HepG2 (cell line): ENCODE results near the gene LZTR1. TPM values are rescaled to one million over a fixed set of nuclear protein-coding genes. Genes with fewer than 3 reads are reported as not detected.

Experiments
- BRCA1 ChIP-seq: sonication (generic); formaldehyde crosslinking; IDR thresholded peaks from 2 replicates; pipeline ENCODE4 v1.4.0; 2020; ENCODE audit warnings: missing genetic modification reagents
- EHMT2 ChIP-seq: fragments of 200-600 bp; sonication (generic); IDR thresholded peaks from 2 replicates; pipeline ENCODE4 v1.7.0; 2017; ENCODE audit warnings: antibody characterized with exemption, low read depth, low read length, borderline replicate concordance
- ERF ChIP-seq: IDR thresholded peaks from 2 replicates; pipeline ENCODE4 v1.6.1; 2018; ENCODE audit warnings: missing biosample characterization, missing genetic modification reagents
- KLF16 ChIP-seq, 2 experiments: sonication (generic) in 1 of 2; formaldehyde crosslinking in 1 of 2; IDR thresholded peaks; 2 replicates each; pipeline versions ENCODE4 v1.6.1 to v1.8.0; 2016 to 2023; ENCODE audit warnings: missing genetic modification reagents in 2 of 2, missing compliant biosample characterization in 1 of 2
- KLF6 ChIP-seq: IDR thresholded peaks from 2 replicates; pipeline ENCODE4 v1.8.0; 2016; ENCODE audit warnings: missing biosample characterization, missing genetic modification reagents
- NPAS2 ChIP-seq: sonication (generic); formaldehyde crosslinking; IDR thresholded peaks from 2 replicates; pipeline ENCODE4 v1.8.0; 2022; ENCODE audit warnings: mild to moderate bottlenecking, missing genetic modification reagents, borderline replicate concordance
- PHB2 ChIP-seq: fragments of 450-650 bp; IDR thresholded peaks from 2 replicates; pipeline ENCODE4 v1.6.1; 2018; ENCODE audit not compliant: partially characterized antibody
- RFX1 ChIP-seq: fragments of 450-650 bp; IDR thresholded peaks from 2 replicates; pipeline ENCODE4 v1.6.1; 2017
- SCMH1 ChIP-seq: sonication (generic); formaldehyde crosslinking; IDR thresholded peaks from 2 replicates; pipeline ENCODE4 v1.9.0; 2021; ENCODE audit warnings: missing genetic modification reagents, mild to moderate bottlenecking, borderline replicate concordance
- SP2 ChIP-seq: sonication (generic); formaldehyde crosslinking; IDR thresholded peaks from 2 replicates; pipeline ENCODE4 v1.5.1; 2020; ENCODE audit warnings: mild to moderate bottlenecking, missing genetic modification reagents
- ZNF337 ChIP-seq: sonication (generic); formaldehyde crosslinking; IDR thresholded peaks from 2 replicates; pipeline ENCODE4 v1.5.1; 2020; ENCODE audit warnings: missing genetic modification reagents, low read depth, mild to moderate bottlenecking, borderline replicate concordance
- ZNF773 ChIP-seq: sonication (generic); formaldehyde crosslinking; IDR thresholded peaks from 2 replicates; pipeline ENCODE4 v1.4.0; 2020; ENCODE audit warnings: missing genetic modification reagents, borderline replicate concordance
- ZNF781 ChIP-seq: sonication (generic); formaldehyde crosslinking; IDR thresholded peaks from 2 replicates; pipeline ENCODE4 v1.5.1; 2020; ENCODE audit warnings: borderline replicate concordance, mild to moderate bottlenecking, missing genetic modification reagents; ENCODE audit errors: not compliant biosample characterization
- polyA plus RNA-seq, 8 experiments: library from polyadenylated mRNA; depleted of rRNA in 3 of 8; stranded (reverse) in 7 of 8; unstranded in 1 of 8; fragments of >200 nt; fragmentation: Illumina TruSeq in 4 of 8; extraction: Trizol in 4 of 8; gene quantifications; 2 replicates each; pipeline versions ENCODE4 v1.2.1 to v1.2.3, GENCODE V29; 2011 to 2016; ENCODE audit warnings: low read depth in 4 of 8, missing spikeins in 1 of 8, mixed read lengths in 1 of 8; ENCODE audit not compliant: insufficient read depth in 1 of 8
- total RNA-seq, 5 experiments: library from RNA; depleted of rRNA; stranded (reverse); fragments of >200 nt; fragmentation: Illumina TruSeq; extraction: Trizol; gene quantifications; 2 replicates each; pipeline ENCODE4 v1.2.3, GENCODE V29; 2016; ENCODE audit warnings: low read depth in 1 of 5
- TF ChIP-seq, protein P1 (sequence below): sonication (generic); formaldehyde crosslinking; conservative IDR thresholded peaks from 2 replicates; pipeline ENCODE4 v1.8.1; 2023; ENCODE audit warnings: missing genetic modification reagents
- TF ChIP-seq, protein P2 (sequence below): IDR thresholded peaks from 2 replicates; pipeline ENCODE4 v1.6.1; 2012; ENCODE audit warnings: inconsistent platforms
- TF ChIP-seq, protein P3 (sequence below): sonication (generic); formaldehyde crosslinking; IDR thresholded peaks from 2 replicates; pipeline ENCODE4 v1.4.0; 2020; ENCODE audit warnings: mild to moderate bottlenecking, missing genetic modification reagents, borderline replicate concordance
- TF ChIP-seq, protein P4 (sequence below): sonication (generic); formaldehyde crosslinking; IDR thresholded peaks from 2 replicates; pipeline ENCODE4 v1.5.1; 2020; ENCODE audit warnings: mild to moderate bottlenecking, missing genetic modification reagents, borderline replicate concordance
- TF ChIP-seq, protein P5 (sequence below): sonication (generic); formaldehyde crosslinking; IDR thresholded peaks from 2 replicates; pipeline ENCODE4 v1.9.0; 2021; ENCODE audit warnings: missing genetic modification reagents, mild to moderate bottlenecking, borderline replicate concordance

Gene LZTR1
- total and polyA plus RNA-seq, 2 of the 13 experiments (the other 11 are each of a cell fraction or from before 2014, with no cell fraction given): 21.8 to 22.4 TPM

DNA sequence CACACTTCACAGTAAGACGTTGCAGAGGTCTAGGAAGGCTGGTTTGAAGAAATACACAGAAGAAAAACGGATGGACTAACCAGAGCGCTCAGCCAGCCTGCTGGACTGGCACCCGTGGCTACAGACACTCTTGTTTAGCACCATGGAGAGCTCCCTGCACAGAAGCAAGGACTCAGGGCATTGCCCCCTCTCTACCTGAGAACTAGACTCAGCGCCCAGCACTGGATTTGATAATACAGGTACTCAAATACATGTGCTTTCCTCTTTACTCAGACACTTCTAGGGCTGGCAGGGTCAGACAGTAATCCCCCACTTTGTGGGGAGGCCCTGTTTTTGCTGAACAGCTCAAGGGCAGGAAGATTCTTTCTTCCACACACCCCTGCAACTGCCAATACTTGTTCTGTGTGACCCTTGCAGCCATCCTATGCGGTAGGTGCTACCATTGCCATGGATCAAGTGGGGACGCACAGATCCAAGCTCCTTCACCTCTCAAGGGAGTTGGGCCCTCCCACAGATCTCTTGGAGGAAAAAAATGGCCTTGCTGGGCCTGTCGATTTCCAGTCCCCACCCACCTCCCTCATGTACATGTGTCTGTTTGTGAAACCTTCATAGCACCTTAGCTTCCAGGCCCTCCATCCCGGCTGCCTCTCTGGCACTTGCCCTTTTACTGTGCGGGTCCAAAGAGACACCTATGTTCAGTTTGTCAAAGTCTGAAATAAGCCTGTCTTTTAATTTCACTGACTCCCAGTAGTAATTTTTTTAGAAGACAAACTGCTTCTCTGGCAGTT lies 27.7 kb downstream of the LZTR1 start (continued):
- TF ChIP-seq, protein P1, sequence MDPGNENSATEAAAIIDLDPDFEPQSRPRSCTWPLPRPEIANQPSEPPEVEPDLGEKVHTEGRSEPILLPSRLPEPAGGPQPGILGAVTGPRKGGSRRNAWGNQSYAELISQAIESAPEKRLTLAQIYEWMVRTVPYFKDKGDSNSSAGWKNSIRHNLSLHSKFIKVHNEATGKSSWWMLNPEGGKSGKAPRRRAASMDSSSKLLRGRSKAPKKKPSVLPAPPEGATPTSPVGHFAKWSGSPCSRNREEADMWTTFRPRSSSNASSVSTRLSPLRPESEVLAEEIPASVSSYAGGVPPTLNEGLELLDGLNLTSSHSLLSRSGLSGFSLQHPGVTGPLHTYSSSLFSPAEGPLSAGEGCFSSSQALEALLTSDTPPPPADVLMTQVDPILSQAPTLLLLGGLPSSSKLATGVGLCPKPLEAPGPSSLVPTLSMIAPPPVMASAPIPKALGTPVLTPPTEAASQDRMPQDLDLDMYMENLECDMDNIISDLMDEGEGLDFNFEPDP (CRISPR knock-in tag): 0 out of 2 replicates have a peak, but pooled peaks have one; percentile 65
- TF ChIP-seq ZNF781 (CRISPR knock-in tag) (peak; percentile 53), SP2 (no peak), RFX1 (no peak), SCMH1 (CRISPR knock-in tag) (no peak), ZNF773 (CRISPR knock-in tag) (no peak), KLF16 (CRISPR knock-in tag; IDR thresholded peaks at IDR 0.05) (peak in 1 of 2 experiments; percentile 96; a peak in 2 of 4 replicates), ERF (CRISPR knock-in tag) (peak; percentile 90), KLF6 (CRISPR knock-in tag) (peak; percentile 97), NPAS2 (CRISPR knock-in tag) (0 out of 2 replicates have a peak, but pooled peaks have one; percentile 28), BRCA1 (CRISPR knock-in tag) (peak; percentile 91), ZNF337 (no peak), PHB2 (no peak), EHMT2 (peak; percentile 82)
- TF ChIP-seq, protein P2, sequence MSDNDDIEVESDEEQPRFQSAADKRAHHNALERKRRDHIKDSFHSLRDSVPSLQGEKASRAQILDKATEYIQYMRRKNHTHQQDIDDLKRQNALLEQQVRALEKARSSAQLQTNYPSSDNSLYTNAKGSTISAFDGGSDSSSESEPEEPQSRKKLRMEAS: no peak
- TF ChIP-seq, protein P3, sequence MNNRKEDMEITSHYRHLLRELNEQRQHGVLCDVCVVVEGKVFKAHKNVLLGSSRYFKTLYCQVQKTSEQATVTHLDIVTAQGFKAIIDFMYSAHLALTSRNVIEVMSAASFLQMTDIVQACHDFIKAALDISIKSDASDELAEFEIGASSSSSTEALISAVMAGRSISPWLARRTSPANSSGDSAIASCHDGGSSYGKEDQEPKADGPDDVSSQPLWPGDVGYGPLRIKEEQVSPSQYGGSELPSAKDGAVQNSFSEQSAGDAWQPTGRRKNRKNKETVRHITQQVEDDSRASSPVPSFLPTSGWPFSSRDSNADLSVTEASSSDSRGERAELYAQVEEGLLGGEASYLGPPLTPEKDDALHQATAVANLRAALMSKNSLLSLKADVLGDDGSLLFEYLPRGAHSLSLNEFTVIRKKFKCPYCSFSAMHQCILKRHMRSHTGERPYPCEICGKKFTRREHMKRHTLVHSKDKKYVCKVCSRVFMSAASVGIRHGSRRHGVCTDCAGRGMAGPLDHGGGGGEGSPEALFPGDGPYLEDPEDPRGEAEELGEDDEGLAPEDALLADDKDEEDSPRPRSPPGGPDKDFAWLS (CRISPR knock-in tag): no peak
- TF ChIP-seq, protein P4, sequence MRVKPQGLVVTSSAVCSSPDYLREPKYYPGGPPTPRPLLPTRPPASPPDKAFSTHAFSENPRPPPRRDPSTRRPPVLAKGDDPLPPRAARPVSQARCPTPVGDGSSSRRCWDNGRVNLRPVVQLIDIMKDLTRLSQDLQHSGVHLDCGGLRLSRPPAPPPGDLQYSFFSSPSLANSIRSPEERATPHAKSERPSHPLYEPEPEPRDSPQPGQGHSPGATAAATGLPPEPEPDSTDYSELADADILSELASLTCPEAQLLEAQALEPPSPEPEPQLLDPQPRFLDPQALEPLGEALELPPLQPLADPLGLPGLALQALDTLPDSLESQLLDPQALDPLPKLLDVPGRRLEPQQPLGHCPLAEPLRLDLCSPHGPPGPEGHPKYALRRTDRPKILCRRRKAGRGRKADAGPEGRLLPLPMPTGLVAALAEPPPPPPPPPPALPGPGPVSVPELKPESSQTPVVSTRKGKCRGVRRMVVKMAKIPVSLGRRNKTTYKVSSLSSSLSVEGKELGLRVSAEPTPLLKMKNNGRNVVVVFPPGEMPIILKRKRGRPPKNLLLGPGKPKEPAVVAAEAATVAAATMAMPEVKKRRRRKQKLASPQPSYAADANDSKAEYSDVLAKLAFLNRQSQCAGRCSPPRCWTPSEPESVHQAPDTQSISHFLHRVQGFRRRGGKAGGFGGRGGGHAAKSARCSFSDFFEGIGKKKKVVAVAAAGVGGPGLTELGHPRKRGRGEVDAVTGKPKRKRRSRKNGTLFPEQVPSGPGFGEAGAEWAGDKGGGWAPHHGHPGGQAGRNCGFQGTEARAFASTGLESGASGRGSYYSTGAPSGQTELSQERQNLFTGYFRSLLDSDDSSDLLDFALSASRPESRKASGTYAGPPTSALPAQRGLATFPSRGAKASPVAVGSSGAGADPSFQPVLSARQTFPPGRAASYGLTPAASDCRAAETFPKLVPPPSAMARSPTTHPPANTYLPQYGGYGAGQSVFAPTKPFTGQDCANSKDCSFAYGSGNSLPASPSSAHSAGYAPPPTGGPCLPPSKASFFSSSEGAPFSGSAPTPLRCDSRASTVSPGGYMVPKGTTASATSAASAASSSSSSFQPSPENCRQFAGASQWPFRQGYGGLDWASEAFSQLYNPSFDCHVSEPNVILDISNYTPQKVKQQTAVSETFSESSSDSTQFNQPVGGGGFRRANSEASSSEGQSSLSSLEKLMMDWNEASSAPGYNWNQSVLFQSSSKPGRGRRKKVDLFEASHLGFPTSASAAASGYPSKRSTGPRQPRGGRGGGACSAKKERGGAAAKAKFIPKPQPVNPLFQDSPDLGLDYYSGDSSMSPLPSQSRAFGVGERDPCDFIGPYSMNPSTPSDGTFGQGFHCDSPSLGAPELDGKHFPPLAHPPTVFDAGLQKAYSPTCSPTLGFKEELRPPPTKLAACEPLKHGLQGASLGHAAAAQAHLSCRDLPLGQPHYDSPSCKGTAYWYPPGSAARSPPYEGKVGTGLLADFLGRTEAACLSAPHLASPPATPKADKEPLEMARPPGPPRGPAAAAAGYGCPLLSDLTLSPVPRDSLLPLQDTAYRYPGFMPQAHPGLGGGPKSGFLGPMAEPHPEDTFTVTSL (CRISPR knock-in tag): no peak
- TF ChIP-seq, protein P5, sequence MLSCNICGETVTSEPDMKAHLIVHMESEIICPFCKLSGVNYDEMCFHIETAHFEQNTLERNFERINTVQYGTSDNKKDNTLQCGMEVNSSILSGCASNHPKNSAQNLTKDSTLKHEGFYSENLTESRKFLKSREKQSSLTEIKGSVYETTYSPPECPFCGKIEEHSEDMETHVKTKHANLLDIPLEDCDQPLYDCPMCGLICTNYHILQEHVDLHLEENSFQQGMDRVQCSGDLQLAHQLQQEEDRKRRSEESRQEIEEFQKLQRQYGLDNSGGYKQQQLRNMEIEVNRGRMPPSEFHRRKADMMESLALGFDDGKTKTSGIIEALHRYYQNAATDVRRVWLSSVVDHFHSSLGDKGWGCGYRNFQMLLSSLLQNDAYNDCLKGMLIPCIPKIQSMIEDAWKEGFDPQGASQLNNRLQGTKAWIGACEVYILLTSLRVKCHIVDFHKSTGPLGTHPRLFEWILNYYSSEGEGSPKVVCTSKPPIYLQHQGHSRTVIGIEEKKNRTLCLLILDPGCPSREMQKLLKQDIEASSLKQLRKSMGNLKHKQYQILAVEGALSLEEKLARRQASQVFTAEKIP (CRISPR knock-in tag): no peak
